ENCODE data around the gene VASN.
A peak's percentile ranks its signal among the peaks of the same experiment; 100 is the strongest.

VASN gene

GRCh38 chr16:4371357-4372000, at the start of gene VASN:
Gene VASN, plus strand, starts transcription at chr16:4371848. Its CDS starts 9,030 bp downstream, at chr16:4380878.
- DNase-seq (ENCODE audit: low read depth, low spot score): peak; percentile 70
- in situ Hi-C loops (cut with HindIII; ENCODE audit: low sequenced_read_pairs): no loop called here

GRCh38 chr16:4322121-4323052, 49.3 kb upstream of the VASN start:
- H3K4me3 ChIP-seq (ENCODE audit: low read depth, low read length): no peak overlapping the region
- in situ Hi-C loops (cut with HindIII; ENCODE audit: low sequenced_read_pairs): no loop called here
- no peak for DNase-seq (ENCODE audit: low read depth, low spot score)
- TF ChIP-seq CTCF (IDR thresholded peaks at IDR 0.05; ENCODE audit: low read depth, low read length): no peak

More at GRCh38 chr16:4371357-4372000, at the start of gene VASN:
- H3K4me3 ChIP-seq (ENCODE audit: low read depth, low read length): peak within 1 kb of the TSS; percentile 78
- no peak for TF ChIP-seq CTCF (IDR thresholded peaks at IDR 0.05; ENCODE audit: low read depth, low read length)

- no peak for TF ChIP-seq CTCF (IDR thresholded peaks at IDR 0.05; ENCODE audit: low read depth, low read length)
- DNase-seq (ENCODE audit: low read depth, low spot score): no peak
- in situ Hi-C loops (cut with HindIII; ENCODE audit: low sequenced_read_pairs): no loop called here
- H3K4me3 ChIP-seq (ENCODE audit: low read depth, low read length): no peak overlapping the region
These were observed 48.4 kb upstream of the VASN start for GRCh38 chr16:4323071-4323844.

GRCh38 chr16:4323845-4324488, 47.7 kb upstream of the VASN start:
- in situ Hi-C loops (cut with HindIII; ENCODE audit: low sequenced_read_pairs): no loop called here
- peak; percentile 49 for DNase-seq (ENCODE audit: low read depth, low spot score)

GRCh38 chr16:4324492-4325252, 47.0 kb upstream of the VASN start:
- no peak for TF ChIP-seq CTCF (IDR thresholded peaks at IDR 0.05; ENCODE audit: low read depth, low read length)
- H3K4me3 ChIP-seq (ENCODE audit: low read depth, low read length): no peak overlapping the region
- no peak for DNase-seq (ENCODE audit: low read depth, low spot score)
- in situ Hi-C loops (cut with HindIII; ENCODE audit: low sequenced_read_pairs): no loop called here

More at GRCh38 chr16:4323845-4324488, 47.7 kb upstream of the VASN start:
- H3K4me3 ChIP-seq (ENCODE audit: low read depth, low read length): no peak overlapping the region
- no peak for TF ChIP-seq CTCF (IDR thresholded peaks at IDR 0.05; ENCODE audit: low read depth, low read length)

Data from astrocyte of the spinal cord (primary cell).